ENCODE results near the gene SLC25A24.

SLC25A24 gene

GRCh38 chr1:108096089-108096488 lies 104.1 kb downstream of the SLC25A24 start:
- no peak for DNase-seq

- no peak for DNase-seq
Observed at GRCh38 chr1:108089477-108089876, 110.7 kb downstream of the SLC25A24 start.

GRCh38 chr1:108085628-108086027 lies 114.5 kb downstream of the SLC25A24 start:
- DNase-seq, result no peak

- no peak for DNase-seq
Observed at GRCh38 chr1:108084866-108085477, 115.2 kb downstream of the SLC25A24 start.
